SK-N-SH treated with all-trans-retinoic acid at 6 μM for 48 hours (cell line): ENCODE data around the gene VAC14.

Source experiments
- ATAC-seq: fragments of 200-7000 bp; cut with Tn5 transposase; 3 replicates; pipeline ENCODE4 v1.9.1; 2020; ENCODE audit warnings: mild to moderate bottlenecking, moderate library complexity
- ARNTL ChIP-seq: fragments of 450-650 bp; formaldehyde crosslinking; IDR thresholded peaks from 2 replicates; pipeline ENCODE4 v1.5.0; 2020; ENCODE audit warnings: low read depth, mild to moderate bottlenecking, moderate library complexity, borderline replicate concordance
- BACH2 ChIP-seq: fragments of 250-450 bp; sonication (Bioruptor Pico); IDR thresholded peaks from 2 replicates; pipeline ENCODE4 v1.9.0; 2021; ENCODE audit warnings: mild to moderate bottlenecking, borderline replicate concordance
- CSDC2 ChIP-seq: fragments of 250-450 bp; sonication (Bioruptor Pico); IDR thresholded peaks from 2 replicates; pipeline ENCODE4 v1.5.0; 2020; ENCODE audit warnings: mild to moderate bottlenecking, moderate library complexity
- ESRRG ChIP-seq: fragments of 250-450 bp; sonication (Bioruptor Pico); IDR thresholded peaks from 2 replicates; pipeline ENCODE4 v1.6.1; 2021; ENCODE audit warnings: mild to moderate bottlenecking
- OSR1 ChIP-seq: fragments of 250-450 bp; sonication (Bioruptor Pico); IDR thresholded peaks from 2 replicates; pipeline ENCODE4 v1.8.0; 2022; ENCODE audit warnings: moderate library complexity, mild to moderate bottlenecking, inconsistent platforms
- PPARA ChIP-seq: fragments of 250-450 bp; sonication (Bioruptor Pico); IDR thresholded peaks from 2 replicates; pipeline ENCODE4 v1.5.0; 2020; ENCODE audit warnings: mild to moderate bottlenecking, borderline replicate concordance
- RARB ChIP-seq: fragments of 250-450 bp; sonication (Bioruptor Pico); IDR thresholded peaks from 2 replicates; pipeline ENCODE4 v1.8.0; 2021; ENCODE audit warnings: mild to moderate bottlenecking, moderate library complexity
- SNAI2 ChIP-seq: fragments of 250-450 bp; sonication (Bioruptor Pico); IDR thresholded peaks from 2 replicates; pipeline ENCODE4 v1.5.0; 2020; ENCODE audit warnings: mild to moderate bottlenecking, moderate library complexity
- TCF4 ChIP-seq: fragments of 250-450 bp; sonication (Bioruptor Pico); IDR thresholded peaks from 2 replicates; pipeline ENCODE4 v1.8.0; 2021; ENCODE audit warnings: mild to moderate bottlenecking, moderate library complexity, borderline replicate concordance
- TOX ChIP-seq: fragments of 250-450 bp; sonication (Bioruptor Pico); IDR thresholded peaks from 2 replicates; pipeline ENCODE4 v1.8.0; 2021; ENCODE audit warnings: mild to moderate bottlenecking, moderate library complexity, borderline replicate concordance
- ZC3H10 ChIP-seq: fragments of 250-450 bp; sonication (Bioruptor Pico); IDR thresholded peaks from 2 replicates; pipeline ENCODE4 v1.5.1; 2021; ENCODE audit warnings: mild to moderate bottlenecking, moderate library complexity
- ZFP30 ChIP-seq: fragments of 450-650 bp; formaldehyde crosslinking; IDR thresholded peaks from 2 replicates; pipeline ENCODE4 v1.5.0; 2022; ENCODE audit warnings: mild to moderate bottlenecking, moderate library complexity
- ZNF565 ChIP-seq: fragments of 450-650 bp; formaldehyde crosslinking; conservative IDR thresholded peaks from 2 replicates; pipeline ENCODE4 v1.5.0; 2020; ENCODE audit warnings: low read depth, mild to moderate bottlenecking, moderate library complexity
- ZNF70 ChIP-seq: fragments of 450-650 bp; formaldehyde crosslinking; IDR thresholded peaks from 2 replicates; pipeline ENCODE4 v1.5.0; 2020; ENCODE audit warnings: mild to moderate bottlenecking, moderate library complexity
- ZNF8 ChIP-seq: fragments of 450-650 bp; formaldehyde crosslinking; IDR thresholded peaks from 2 replicates; pipeline ENCODE4 v1.5.0; 2020; ENCODE audit warnings: mild to moderate bottlenecking, moderate library complexity
- TF ChIP-seq, protein P1 (sequence below): fragments of 250-450 bp; sonication (Bioruptor Pico); IDR thresholded peaks from 2 replicates; pipeline ENCODE4 v1.5.1; 2020; ENCODE audit warnings: low read depth, mild to moderate bottlenecking, moderate library complexity
- TF ChIP-seq, protein P2 (sequence below): fragments of 250-450 bp; sonication (Bioruptor Pico); IDR thresholded peaks from 2 replicates; pipeline ENCODE4 v1.5.0; 2020; ENCODE audit warnings: mild to moderate bottlenecking, moderate library complexity
- TF ChIP-seq, protein P3 (sequence below): fragments of 250-450 bp; sonication (Bioruptor Pico); IDR thresholded peaks from 2 replicates; pipeline ENCODE4 v1.8.0; 2021; ENCODE audit warnings: low read depth, mild to moderate bottlenecking, moderate library complexity, borderline replicate concordance
- TF ChIP-seq, protein P4 (sequence below): fragments of 250-450 bp; sonication (Bioruptor Pico); IDR thresholded peaks from 2 replicates; pipeline ENCODE4 v1.8.0; 2020; ENCODE audit warnings: mild to moderate bottlenecking, moderate library complexity, borderline replicate concordance
- TF ChIP-seq, protein P5 (sequence below): fragments of 250-450 bp; sonication (Bioruptor Pico); IDR thresholded peaks from 2 replicates; pipeline ENCODE4 v1.5.1; 2021; ENCODE audit warnings: mild to moderate bottlenecking, moderate library complexity

VAC14 gene

DNA sequence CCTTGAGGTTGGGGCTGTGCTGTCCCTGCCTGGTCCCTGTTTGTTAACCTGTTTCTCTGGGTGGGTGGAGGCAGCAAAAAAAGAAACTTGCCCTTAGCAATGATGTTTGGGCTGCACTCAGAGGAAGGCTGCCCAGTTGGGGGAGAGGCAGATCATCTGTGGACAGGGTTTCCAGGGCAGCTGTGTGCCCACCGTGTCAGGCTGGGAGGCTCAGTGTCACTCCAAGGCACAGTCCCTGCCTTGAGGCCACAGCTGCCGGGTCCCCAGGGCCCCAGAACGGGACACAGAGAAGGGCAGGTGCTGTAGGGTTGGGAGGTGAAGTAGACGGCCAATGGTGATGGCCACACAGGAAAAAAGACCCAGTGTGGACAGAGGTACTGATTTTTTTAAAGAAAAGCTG, 150.7 kb downstream of the VAC14 start:
- no peak for ATAC-seq
- TF ChIP-seq OSR1 (CRISPR knock-in tag), result no peak
- no peak for TF ChIP-seq ZNF70 (CRISPR knock-in tag)
- TF ChIP-seq PPARA (CRISPR knock-in tag), result no peak
- no peak for TF ChIP-seq RARB (CRISPR knock-in tag)
- TF ChIP-seq, protein P1, sequence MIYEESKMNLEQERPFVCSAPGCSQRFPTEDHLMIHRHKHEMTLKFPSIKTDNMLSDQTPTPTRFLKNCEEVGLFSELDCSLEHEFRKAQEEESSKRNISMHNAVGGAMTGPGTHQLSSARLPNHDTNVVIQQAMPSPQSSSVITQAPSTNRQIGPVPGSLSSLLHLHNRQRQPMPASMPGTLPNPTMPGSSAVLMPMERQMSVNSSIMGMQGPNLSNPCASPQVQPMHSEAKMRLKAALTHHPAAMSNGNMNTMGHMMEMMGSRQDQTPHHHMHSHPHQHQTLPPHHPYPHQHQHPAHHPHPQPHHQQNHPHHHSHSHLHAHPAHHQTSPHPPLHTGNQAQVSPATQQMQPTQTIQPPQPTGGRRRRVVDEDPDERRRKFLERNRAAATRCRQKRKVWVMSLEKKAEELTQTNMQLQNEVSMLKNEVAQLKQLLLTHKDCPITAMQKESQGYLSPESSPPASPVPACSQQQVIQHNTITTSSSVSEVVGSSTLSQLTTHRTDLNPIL (CRISPR knock-in tag), result no peak
- TF ChIP-seq, protein P2, sequence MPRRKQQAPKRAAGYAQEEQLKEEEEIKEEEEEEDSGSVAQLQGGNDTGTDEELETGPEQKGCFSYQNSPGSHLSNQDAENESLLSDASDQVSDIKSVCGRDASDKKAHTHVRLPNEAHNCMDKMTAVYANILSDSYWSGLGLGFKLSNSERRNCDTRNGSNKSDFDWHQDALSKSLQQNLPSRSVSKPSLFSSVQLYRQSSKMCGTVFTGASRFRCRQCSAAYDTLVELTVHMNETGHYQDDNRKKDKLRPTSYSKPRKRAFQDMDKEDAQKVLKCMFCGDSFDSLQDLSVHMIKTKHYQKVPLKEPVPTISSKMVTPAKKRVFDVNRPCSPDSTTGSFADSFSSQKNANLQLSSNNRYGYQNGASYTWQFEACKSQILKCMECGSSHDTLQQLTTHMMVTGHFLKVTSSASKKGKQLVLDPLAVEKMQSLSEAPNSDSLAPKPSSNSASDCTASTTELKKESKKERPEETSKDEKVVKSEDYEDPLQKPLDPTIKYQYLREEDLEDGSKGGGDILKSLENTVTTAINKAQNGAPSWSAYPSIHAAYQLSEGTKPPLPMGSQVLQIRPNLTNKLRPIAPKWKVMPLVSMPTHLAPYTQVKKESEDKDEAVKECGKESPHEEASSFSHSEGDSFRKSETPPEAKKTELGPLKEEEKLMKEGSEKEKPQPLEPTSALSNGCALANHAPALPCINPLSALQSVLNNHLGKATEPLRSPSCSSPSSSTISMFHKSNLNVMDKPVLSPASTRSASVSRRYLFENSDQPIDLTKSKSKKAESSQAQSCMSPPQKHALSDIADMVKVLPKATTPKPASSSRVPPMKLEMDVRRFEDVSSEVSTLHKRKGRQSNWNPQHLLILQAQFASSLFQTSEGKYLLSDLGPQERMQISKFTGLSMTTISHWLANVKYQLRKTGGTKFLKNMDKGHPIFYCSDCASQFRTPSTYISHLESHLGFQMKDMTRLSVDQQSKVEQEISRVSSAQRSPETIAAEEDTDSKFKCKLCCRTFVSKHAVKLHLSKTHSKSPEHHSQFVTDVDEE (CRISPR knock-in tag), result no peak
- no peak for TF ChIP-seq TOX
- no peak for TF ChIP-seq CSDC2 (CRISPR knock-in tag)
- TF ChIP-seq ZFP30 (CRISPR knock-in tag), result no peak
- no peak for TF ChIP-seq SNAI2 (CRISPR knock-in tag)
- TF ChIP-seq, protein P3, sequence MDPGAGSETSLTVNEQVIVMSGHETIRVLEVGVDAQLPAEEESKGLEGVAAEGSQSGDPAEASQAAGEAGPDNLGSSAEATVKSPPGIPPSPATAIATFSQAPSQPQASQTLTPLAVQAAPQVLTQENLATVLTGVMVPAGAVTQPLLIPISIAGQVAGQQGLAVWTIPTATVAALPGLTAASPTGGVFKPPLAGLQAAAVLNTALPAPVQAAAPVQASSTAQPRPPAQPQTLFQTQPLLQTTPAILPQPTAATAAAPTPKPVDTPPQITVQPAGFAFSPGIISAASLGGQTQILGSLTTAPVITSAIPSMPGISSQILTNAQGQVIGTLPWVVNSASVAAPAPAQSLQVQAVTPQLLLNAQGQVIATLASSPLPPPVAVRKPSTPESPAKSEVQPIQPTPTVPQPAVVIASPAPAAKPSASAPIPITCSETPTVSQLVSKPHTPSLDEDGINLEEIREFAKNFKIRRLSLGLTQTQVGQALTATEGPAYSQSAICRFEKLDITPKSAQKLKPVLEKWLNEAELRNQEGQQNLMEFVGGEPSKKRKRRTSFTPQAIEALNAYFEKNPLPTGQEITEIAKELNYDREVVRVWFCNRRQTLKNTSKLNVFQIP (CRISPR knock-in tag), result no peak
- no peak for TF ChIP-seq ZC3H10 (CRISPR knock-in tag)
- TF ChIP-seq, protein P4, sequence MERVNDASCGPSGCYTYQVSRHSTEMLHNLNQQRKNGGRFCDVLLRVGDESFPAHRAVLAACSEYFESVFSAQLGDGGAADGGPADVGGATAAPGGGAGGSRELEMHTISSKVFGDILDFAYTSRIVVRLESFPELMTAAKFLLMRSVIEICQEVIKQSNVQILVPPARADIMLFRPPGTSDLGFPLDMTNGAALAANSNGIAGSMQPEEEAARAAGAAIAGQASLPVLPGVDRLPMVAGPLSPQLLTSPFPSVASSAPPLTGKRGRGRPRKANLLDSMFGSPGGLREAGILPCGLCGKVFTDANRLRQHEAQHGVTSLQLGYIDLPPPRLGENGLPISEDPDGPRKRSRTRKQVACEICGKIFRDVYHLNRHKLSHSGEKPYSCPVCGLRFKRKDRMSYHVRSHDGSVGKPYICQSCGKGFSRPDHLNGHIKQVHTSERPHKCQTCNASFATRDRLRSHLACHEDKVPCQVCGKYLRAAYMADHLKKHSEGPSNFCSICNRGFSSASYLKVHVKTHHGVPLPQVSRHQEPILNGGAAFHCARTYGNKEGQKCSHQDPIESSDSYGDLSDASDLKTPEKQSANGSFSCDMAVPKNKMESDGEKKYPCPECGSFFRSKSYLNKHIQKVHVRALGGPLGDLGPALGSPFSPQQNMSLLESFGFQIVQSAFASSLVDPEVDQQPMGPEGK (CRISPR knock-in tag), result no peak
- TF ChIP-seq ESRRG, result no peak
- TF ChIP-seq, protein P5, sequence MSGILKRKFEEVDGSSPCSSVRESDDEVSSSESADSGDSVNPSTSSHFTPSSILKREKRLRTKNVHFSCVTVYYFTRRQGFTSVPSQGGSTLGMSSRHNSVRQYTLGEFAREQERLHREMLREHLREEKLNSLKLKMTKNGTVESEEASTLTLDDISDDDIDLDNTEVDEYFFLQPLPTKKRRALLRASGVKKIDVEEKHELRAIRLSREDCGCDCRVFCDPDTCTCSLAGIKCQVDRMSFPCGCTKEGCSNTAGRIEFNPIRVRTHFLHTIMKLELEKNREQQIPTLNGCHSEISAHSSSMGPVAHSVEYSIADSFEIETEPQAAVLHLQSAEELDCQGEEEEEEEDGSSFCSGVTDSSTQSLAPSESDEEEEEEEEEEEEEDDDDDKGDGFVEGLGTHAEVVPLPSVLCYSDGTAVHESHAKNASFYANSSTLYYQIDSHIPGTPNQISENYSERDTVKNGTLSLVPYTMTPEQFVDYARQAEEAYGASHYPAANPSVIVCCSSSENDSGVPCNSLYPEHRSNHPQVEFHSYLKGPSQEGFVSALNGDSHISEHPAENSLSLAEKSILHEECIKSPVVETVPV (CRISPR knock-in tag), result no peak
- no peak for TF ChIP-seq ARNTL (CRISPR knock-in tag)
- no peak for TF ChIP-seq BACH2 (CRISPR knock-in tag)
- no peak for TF ChIP-seq ZNF8 (CRISPR knock-in tag)

DNA sequence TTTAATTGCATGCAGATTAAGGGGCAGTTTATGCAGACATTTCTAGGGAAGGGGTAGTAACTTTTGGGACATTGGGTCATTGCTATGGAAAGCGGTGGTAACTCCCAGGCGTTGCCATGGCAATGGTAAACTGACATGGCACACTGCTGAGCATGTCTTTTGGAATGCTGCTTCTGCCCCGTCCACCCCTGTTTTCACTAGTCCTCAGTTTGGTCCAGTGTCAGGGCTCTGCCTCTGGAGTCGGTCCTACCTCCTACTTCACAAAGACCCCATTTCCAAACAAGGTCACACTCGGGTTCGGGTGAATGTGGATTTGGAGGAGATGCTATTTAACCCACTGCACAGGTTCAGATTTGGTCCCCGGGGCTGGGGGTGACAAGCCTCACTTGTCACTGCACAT, 151.7 kb downstream of the VAC14 start:
- TF ChIP-seq, protein P4 (CRISPR knock-in tag), result no peak
- TF ChIP-seq ZNF565 (CRISPR knock-in tag), result no peak
- TF ChIP-seq CSDC2 (CRISPR knock-in tag), result no peak
- no peak for TF ChIP-seq BACH2 (CRISPR knock-in tag)
- no peak for TF ChIP-seq ZC3H10 (CRISPR knock-in tag)
- TF ChIP-seq TCF4 (CRISPR knock-in tag), result no peak
- TF ChIP-seq, protein P2 (CRISPR knock-in tag), result no peak
- no peak for TF ChIP-seq ZNF70 (CRISPR knock-in tag)
- no peak for ATAC-seq
